CD4-positive, alpha-beta T cell treated with Interferon gamma for 1 hour (primary cell): Measurements from ENCODE around the gene SEMA4D.

Experiments used
- DNase-seq: peaks from one replicate; pipeline ENCODE4 v3.0.0-alpha.2; 2020

SEMA4D gene

DNA sequence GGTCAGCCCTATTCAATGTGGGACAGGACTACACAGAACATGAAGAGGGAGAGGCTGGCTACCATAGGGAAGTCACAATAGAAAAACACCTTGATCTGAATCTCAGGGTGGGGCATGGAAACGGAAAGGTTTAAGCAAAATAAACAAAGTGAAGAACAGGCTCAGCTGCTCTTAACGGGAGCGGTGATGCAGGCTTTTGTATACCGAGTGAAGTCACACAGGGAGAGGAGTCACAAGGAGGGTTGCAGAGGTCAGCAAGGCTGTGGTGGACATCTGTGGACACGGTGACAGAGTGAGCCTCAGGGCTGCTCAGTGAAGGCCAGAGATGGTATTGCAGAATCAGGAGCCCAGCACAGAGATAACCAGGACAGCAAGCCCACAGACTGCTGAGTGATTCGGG, 30.6 kb upstream of the SEMA4D start:
- no peak for DNase-seq

DNA sequence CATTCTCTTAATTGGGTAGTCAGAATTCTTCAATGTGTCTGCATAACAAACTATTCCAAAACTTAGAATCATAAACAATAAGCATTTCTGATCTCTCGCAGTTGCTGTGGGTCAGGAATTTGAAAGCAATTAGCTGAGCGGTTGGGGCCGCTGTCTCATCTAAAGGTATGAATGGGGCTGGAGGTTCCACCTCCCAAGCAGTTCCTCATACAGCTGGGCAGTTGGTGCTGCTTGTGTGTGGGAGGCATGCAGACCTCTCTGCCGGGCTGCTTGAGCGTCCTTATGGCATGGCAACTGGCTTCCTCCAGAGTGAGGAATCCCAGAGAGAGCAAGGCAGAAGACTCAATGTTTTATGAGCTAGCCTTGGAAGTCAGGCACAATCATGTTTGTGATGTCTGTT, 30.2 kb upstream of the SEMA4D start:
- no peak for DNase-seq

DNA sequence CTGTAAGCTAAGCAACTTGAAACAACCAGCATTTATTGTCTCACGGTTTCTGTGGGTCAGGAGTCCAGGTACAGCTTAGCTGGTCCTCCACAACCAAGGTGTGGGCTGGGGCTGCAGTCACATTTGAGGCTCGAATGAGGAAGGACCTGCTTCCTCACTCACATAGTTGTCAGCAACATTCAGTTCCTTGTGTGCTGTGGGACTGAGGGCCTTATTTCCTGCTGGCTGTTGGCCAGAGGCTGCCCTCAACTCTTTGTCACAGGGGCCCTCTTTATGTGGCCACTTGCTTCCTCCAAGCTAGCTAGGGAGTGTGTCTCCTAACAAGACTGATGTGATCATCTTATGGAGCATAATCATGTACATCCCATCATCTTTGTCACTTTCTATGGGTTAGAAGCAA, 29.2 kb upstream of the SEMA4D start:
- DNase-seq, result peak; percentile 59

DNA sequence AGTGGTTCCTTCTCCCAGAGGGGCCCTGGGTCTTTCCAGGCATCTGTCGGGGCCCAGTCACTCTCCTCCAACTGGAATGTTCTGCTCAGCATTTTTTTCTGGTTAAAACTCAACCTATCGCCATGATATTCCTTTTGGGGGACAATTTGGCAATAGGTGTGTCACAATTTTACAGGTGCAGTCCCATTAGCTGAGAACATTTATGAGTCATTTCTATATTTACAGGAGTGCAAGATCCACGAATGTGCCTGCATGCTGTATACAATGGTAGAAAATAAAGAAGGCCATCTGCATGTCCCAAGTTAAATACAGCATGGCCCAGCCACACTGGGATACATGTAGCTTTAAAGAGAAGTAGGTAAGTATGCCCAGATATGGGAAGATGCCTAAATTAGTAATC, 28.8 kb upstream of the SEMA4D start:
- DNase-seq, result no peak

DNA sequence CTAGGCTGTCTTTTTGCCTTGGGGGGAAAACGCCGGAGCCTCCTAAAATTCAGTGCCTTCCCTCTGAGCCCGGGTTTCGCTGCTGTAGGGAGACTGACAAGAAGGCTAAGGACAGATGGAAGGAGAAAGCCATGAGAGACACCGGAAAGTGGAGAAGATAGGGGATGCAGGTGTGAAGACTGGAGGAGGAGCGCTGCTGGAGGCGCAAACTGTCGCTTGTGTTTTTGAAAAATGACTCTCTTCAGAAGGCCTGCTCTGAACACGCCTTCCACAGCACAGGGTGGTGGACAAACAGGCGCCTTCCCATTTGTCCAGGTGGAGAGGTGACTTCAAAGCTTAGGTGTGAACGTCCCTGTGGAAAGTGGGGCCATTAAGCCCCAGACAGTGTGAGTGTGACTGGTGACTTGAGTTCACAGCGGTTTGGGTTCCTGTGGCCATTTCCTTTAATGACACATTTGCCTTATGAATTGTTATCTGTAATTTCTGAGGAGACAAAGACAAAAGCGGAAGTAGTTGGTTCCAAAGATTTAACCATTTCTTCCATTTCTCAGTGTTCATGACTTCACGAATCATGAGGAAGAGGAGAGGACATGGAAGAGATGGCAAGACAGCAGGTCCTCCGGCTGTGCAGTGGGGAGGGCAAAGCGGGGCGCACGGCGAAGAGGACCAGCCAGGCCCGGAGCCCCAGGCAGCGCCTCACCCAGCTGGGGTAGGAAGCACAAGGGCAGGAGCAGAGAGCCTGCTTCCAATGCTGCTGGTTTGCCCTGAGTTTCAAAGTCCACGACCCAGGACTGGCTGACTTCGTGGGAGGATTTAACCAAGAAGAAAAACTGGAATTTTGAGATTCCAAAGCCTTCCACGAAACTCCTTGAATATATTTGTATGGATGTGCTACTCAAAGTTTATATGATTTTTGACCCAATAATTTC, 27.8 kb upstream of the SEMA4D start:
- no peak for DNase-seq

DNA sequence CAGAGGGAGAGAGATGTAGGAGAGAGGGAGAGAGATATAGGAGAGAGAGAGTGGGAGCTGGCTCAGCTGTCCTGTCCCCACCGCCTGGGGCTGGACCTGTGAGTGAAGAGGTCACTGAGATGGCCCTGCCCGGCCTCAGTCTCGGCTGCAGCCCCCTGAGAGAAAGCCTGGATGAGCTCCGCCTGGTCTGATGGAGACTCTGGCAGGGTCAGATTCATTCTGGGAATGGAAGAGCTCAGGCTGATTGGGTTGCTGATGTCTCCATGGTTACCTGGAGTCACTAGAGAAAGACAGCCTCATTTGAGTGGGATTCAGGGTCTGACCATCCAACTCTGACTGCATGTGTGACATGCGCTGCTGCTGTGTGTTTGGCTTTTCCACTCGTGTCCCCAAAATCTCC, 27.1 kb upstream of the SEMA4D start:
- no peak for DNase-seq

DNA sequence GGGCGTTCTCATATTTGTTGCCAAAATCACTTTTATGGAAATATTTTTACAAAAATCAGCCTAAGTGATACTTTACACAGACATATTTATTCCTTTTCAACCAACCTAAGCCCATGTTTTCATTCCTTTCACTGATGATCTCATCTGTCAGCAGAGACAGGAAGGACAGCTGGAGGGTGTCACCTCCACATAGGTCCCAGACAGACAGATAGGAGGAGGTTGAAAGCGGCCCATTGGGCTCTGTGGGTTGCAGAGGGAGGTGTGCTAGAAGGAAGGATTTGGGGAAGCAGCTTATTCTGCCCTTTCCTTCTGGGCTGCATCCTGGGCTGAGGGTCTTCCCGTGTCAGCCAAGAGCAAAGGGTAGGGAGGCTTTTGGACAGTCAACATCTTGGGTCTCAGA, 26.0 kb upstream of the SEMA4D start:
- DNase-seq, result peak; percentile 64

DNA sequence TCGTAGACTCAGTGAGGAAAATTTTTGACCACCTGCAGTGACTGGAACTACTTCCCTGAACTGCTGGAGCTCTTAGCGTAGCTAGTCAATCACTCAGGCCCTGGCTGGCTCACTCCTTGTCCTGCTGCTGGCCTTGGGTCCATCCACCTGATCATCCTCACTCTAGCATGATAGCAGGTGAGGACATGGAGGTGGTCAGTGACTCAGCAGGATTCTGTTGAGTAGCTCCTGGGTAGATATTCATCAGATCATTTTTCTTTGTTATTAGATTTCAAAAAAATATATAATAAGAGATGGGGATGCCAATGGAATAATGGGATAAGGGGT, 25.0 kb upstream of the SEMA4D start:
- DNase-seq, result no peak

DNA sequence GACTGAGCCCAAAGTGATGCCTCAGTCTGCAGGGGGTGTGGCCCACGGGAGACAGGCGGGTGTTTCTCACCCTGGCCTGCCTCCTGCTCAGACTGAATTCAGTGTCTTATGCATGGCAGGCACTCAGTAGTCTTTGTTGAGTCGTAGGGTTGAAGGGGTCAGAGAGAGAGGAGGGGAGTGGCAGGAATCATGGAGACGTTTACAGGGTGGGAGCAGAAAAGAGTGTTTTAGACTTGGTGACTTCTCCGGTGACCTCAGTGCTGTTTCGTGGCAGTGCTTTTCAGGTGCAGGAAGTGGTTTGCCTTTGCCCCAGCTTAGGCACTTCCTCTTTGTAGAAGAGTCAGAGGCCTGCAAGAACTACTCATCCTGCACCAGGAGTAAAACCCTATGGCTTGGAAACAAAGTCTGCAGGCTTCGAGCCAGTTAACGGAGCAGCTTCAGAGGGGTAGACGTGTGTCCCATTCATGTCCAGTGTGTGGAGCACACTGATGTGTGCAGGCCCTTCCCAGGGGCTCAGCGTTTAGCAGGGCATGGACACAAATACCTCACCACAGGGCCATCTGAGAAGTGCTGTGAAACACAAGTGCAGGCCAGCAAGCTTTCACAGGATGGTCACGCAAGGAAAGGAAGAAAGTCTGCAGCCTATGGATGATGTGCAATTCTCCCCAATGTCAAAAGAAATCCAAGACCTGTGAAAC, 24.5 kb upstream of the SEMA4D start:
- peak; percentile 80 for DNase-seq

DNA sequence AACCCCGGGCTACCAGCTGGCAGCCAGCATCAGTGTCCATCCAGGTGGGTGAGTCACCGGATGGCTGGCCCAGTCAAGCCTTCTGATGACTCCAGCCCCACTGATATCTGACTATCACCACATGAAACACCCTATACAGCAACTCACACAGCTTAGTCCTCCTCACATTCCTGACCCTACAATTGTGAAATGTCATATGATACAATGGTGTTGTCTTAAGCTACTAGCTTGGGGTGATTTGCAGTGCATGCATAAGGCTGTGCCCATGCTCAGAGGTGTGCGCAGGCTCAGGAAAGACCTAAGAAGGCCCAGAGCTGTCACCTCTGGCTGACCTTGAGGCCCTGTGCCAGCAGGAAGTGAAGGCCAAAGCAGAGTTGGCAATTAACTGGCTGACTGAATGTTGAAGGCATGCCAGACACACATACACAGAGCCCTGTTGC, 21.5 kb upstream of the SEMA4D start:
- DNase-seq, result no peak

DNA sequence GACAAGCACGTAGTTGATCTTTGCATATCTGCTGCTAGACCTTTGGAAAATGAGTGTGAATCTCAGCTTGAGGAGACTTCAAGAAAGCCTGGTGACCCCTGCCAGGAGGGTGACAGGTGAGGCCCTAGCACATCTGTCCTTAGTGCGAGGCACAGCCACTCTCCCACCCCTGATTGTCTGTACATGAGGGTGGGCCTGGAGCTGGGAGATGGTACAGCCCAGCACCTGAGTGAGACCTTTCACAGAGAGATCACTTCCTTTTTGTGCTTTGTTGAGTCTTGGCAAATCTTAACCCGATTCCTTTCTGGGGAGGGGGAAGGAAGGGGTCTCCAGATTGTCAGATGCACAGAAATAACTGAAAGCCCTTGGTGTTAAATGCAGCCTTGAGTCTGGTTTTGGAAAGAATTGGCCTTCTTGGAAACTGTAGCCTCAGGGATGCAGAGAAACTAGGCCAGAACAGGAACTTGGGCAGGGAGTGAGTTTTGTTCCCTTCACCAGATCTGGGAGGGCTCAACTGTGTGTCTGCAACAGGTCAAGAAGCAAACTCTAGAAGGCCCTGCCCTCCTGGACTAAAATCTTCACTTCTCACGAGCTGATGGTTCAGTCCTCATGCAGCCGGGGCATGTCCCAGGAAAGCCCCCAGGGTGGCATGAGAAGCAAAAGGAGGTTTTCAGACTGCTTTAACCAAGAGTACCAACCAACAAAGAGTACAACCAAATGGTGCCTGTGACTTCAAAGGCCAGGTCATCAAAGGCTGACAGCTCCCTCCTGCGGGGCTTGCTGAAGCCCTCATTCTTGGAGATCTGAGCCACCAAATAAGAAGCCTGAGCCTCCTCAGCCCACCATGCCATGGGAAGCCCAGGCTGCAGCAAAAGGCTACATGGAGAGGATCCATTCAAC, 20.8 kb upstream of the SEMA4D start:
- DNase-seq, result no peak

DNA sequence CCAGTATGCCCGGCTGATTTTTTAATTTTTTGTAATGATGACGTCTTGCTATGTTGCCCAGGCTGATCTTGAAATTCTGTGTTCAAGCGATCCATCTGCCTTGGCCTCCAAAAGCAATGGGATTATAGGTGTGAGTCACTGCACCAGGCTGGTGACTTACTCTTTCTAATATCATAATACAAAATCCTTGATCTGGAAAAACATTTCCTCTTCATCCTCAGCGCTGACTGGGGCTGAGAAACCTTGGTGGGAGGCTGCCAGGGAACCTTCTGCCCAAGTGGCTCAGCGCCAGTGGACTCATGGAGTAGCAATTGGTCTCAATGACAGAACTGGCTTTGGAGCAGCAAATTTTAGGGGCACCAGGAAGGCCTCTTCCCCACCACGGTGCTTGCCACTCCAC, 17.5 kb upstream of the SEMA4D start:
- no peak for DNase-seq

DNA sequence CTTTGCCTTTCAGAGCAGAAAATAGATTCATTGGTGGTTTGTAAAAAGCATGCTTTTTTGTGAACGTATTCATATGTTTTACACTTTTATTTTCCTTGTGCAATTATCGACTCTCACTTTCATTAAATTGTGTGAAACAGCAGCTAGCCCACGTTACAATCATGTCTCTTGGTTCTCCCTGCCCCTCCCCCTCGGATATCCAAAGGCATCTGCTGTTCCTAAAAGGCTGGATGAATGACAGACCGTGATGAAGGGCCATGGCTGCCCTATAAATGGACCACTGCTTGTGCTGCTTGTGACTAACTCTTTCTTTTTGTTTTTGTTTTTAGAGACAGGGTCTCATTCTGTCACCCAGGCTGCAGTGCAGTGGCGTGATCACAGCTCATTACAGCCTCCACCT, 17.0 kb upstream of the SEMA4D start:
- no peak for DNase-seq

DNA sequence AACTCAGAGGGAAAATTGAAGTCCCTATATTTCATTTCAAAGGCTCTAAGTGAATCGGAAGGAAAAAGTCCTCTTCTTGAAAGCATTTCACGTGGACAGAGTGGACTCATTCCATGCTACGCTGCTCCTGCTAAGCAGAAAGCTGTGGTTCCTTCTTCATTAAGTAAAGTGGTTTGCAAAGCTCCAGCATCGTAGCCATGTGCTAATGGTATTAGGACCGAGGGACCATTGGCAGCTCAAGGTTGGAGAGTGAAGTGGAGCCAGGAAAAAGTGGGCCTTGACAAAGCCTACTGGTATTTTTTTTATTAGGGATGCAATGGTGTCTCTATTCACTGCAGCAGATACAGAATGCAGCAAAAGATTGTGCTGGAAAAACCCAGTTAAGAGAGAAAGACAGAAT, 16.4 kb upstream of the SEMA4D start:
- no peak for DNase-seq

DNA sequence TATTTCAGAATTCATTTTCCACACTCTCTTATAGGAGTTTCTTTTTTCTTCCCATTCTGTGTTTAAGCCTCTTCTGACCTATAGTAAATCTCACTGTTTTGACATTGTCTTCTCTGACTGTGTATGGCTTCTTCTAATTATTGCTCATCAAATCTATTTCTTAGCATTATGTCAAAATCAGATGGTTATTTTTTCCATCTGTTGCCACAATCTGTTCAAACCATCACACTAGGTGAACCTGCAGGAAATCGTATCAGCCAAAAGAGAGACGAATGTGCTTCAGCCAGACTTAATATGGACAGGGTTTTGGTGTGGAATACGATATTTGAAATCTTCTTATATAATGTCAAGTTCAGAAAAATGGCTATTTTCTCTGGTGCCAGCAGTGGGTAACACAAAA, 15.9 kb upstream of the SEMA4D start:
- DNase-seq, result no peak

DNA sequence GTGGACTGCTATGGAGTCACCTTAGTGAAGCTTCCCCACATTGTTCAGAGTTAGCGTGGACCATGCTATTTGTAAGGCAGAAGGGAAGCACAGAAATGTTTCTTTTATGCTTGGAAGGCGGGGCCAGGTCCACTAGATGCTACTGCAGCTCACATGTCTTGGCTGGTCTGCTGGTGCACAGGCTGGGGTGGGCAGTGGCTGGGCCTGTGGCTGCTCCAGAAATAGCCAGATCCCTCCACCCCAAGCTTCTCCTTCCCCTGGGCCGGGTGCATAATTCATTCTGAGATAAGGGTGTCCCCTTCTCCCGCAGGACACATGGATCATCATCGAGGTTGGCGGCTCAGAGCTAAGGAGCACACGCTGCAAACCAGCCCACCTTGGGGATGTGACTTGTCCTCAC, 14.5 kb upstream of the SEMA4D start:
- DNase-seq, result no peak

DNA sequence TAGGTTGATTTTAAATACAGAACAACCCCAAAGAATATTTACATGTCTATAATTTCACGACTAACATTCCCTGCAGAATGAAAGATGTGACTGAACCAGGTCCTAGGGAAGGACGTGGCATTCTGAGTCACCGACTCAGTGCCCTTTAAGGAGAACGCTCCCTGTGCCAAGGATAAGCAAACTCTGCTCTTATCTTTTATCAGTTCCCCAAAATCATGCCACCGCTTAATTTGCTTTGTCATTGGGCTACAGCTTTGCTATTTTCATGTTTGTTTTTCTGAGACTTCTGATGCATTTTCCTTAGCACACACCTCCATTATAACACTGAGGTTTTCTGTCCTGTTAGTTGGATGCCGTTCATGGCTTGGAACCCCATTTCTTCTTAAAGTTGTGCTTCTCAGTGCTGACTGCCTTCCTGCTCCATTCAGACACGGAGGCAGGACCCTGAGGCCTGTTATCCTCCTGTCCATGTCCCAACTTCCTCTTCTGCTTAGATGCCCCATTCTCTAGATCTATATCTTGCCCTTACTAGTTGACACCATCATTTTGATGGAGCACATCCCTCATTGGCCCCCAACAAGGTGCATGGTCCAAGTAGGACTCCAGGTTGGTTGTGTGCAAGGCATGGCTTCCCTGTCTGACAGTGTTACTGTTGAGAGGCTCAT, 11.2 kb upstream of the SEMA4D start:
- DNase-seq, result no peak

DNA sequence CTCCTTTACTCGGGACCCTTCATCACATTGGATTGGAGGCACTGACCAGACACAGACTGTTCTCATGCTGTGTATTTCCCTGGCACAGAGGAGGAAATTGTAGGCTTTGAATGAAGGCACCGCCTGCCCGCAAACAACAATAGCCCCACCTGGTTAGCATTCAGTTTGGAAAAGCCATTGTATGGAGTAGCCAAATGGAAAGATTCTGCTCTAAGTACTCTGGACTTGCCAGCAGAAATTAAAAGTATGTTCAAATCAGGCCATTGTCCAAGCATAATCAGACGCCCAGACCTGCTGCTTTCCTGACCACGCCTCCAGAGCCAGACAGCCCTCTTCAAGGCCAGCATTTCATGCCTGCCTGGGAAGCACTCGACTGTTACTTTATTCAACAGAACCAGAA, 8.0 kb upstream of the SEMA4D start:
- no peak for DNase-seq

DNA sequence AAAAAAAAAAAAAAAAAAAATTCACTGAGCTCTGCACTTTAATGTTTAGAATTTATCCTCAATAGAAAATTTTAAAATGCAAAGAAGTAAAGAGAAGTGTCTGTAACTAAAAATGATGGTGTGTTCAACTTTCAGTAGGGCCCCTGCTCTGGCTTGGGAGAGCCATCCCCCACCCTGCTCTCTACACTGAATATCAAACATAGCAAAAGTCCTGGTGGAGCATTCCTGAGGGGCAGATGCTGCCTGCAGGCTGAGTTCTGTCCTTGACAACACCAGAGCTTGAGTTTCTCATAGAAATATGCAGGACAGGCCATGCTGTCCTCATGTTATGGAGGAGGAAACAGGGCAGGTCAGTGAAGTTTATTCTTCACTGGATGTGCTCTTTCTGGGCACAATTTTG, 7.1 kb upstream of the SEMA4D start:
- no peak for DNase-seq

DNA sequence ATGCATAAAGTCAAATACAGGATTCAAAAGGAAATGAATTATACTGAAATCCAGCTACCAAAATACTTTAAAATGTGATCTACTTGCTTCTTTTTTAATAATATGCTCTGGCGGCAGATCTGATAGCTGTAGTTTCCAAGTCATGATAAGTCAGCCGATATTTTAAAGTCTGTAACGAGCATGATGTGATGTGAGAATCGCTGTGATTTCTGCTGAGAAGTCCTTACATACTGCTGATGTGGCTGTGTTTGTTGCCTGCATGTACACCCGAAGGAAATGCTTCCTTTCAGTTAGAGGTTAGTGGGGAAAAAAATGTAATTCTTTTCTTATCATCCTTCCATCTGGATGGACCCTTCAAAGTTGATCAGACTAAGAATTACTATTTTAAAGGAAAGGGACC, 4.8 kb upstream of the SEMA4D start:
- DNase-seq, result no peak

DNA sequence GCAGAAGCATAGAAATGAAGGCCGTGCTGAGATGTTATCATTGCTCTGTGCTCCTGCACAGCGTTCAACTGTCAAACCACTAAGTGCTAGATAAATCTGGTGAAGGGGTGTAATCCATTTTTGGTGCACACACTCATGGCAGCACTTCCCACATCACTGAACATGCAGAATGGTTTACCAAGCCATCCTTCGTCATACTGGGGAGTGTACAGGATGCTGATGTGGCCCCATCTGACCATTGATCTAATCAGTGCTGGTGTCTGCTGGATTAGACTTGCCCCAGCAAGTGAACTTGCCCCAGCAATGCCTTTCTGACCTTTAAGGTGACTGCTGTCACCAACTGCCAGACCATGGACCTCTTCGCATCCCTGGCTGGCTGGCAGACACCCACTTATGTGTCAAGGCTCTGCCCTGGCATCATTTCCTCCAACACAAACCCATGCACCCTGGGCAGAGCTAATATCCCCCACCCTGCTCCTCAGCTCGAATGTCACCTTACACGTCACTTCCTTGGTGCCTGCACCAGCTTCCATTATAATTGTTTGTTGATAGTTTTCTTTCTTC, 4.2 kb upstream of the SEMA4D start:
- DNase-seq, result peak; percentile 69

DNA sequence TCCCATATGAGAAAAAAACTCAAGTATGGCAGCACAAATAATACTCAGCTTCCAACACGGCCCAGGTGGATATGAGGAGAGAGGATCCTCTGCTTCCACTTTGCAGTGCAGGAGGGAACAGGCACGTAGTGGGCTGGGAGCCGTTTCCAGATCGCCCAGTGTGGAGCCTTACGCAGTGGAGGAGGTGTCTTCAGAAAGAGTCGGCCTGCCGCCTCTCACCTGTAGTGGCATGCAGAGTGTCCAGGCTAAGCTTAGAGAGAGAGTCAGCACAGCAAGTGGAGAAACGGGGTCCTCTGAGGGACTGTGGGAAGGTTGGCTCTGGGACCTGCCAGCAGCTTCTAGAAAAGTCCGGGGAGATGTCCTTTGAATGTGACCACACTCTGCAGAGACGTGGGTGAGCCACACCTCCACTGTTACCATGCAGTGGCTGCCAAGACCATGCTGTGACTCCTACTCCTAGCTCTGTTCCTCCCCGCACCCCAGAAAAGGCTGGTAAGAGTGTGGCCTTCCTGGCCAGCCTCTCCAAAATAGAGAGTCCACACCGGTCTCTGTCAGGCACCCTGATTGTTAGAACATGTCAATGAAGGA, 3.5 kb upstream of the SEMA4D start:
- no peak for DNase-seq
